SK-N-SH (cell line): ENCODE measurements around the gene PRKD2.

Source experiments
- EZH2phosphoT487 ChIP-seq: fragments of 200-600 bp; sonication (generic); IDR thresholded peaks from 2 replicates; pipeline ENCODE4 v1.6.1; 2017; ENCODE audit warnings: low read depth, mixed run types, mild to moderate bottlenecking, antibody characterized with exemption, moderate library complexity, borderline replicate concordance
- FOXJ3 ChIP-seq: sonication (generic); formaldehyde crosslinking; IDR thresholded peaks from 2 replicates; pipeline ENCODE4 v1.5.1; 2020; ENCODE audit warnings: mild to moderate bottlenecking, missing genetic modification reagents
- GATA2 ChIP-seq: sonication (generic); formaldehyde crosslinking; IDR thresholded peaks from 2 replicates; pipeline ENCODE4 v1.5.0; 2020; ENCODE audit warnings: mild to moderate bottlenecking, missing genetic modification reagents
- POLR2AphosphoS5 ChIP-seq: IDR thresholded peaks from 2 replicates; pipeline ENCODE4 v1.6.1; 2012; ENCODE audit warnings: low read depth, low read length
- SMC3 ChIP-seq: IDR thresholded peaks from 2 replicates; pipeline ENCODE4 v1.6.1; 2012; ENCODE audit warnings: low read depth, low read length, improper control_type of control experiment
- TF ChIP-seq, protein P1 (sequence below): fragments of 200-600 bp; sonication (generic); IDR thresholded peaks from 2 replicates; pipeline ENCODE4 v1.6.1; 2017; ENCODE audit warnings: antibody characterized with exemption, mild to moderate bottlenecking, moderate library complexity

DNA sequence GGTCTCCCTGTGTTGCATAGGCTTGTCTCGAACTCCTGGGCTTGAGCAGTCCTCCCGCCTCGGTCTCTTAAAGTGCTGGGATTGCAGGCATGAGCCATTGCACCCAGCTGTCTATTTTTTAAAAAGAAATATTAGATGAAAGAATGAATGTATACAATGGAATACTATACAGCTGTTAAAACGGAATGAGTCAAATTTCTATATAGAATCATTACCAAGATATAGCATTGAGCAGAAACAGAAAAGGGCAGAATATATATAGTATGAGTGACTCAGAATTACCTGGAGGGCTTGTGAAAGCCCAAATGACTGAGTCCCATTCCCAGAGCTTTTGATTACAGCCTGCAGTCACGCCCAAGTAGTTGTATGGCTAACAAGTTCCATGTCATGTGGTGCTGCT is 60.4 kb downstream of the PRKD2 start:
- TF ChIP-seq POLR2AphosphoS5 (no peak), EZH2phosphoT487 (no peak), GATA2 (no peak), SMC3 (no peak), FOXJ3 (CRISPR knock-in tag) (no peak)
- TF ChIP-seq, protein P1, sequence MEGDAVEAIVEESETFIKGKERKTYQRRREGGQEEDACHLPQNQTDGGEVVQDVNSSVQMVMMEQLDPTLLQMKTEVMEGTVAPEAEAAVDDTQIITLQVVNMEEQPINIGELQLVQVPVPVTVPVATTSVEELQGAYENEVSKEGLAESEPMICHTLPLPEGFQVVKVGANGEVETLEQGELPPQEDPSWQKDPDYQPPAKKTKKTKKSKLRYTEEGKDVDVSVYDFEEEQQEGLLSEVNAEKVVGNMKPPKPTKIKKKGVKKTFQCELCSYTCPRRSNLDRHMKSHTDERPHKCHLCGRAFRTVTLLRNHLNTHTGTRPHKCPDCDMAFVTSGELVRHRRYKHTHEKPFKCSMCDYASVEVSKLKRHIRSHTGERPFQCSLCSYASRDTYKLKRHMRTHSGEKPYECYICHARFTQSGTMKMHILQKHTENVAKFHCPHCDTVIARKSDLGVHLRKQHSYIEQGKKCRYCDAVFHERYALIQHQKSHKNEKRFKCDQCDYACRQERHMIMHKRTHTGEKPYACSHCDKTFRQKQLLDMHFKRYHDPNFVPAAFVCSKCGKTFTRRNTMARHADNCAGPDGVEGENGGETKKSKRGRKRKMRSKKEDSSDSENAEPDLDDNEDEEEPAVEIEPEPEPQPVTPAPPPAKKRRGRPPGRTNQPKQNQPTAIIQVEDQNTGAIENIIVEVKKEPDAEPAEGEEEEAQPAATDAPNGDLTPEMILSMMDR, result no peak
